BLaER1 treated with 17β-estradiol and CSF1 and Interleukin-3, amounts not matched to agents 10 nM and 100 nM (cell line): ENCODE results near the gene MAN1C1.

ENCODE experiments used
- H3K27ac ChIP-seq, 11 experiments: shearing (Covaris generic); formaldehyde crosslinking; 2 replicates each; pipeline ENCODE4 v1.8.1; 2022
- H3K27me3 ChIP-seq, 11 experiments: shearing (Covaris generic); formaldehyde crosslinking; 2 replicates each; pipeline ENCODE4 v1.8.1; 2022
- H3K36me3 ChIP-seq, 11 experiments: shearing (Covaris generic); formaldehyde crosslinking; 2 replicates each; pipeline ENCODE4 v1.8.1; 2022
- H3K4me1 ChIP-seq, 10 experiments: shearing (Covaris generic); formaldehyde crosslinking; 2 replicates each; pipeline ENCODE4 v1.8.1; 2022
- H3K4me2 ChIP-seq, 11 experiments: shearing (Covaris generic); formaldehyde crosslinking; 2 replicates each; pipeline ENCODE4 v1.8.1; 2022
- H3K4me3 ChIP-seq, 10 experiments: shearing (Covaris generic); formaldehyde crosslinking; 2 replicates each; pipeline ENCODE4 v1.8.1; 2022
- H3K9ac ChIP-seq, 11 experiments: shearing (Covaris generic); formaldehyde crosslinking; 2 replicates each; pipeline ENCODE4 v1.8.1; 2022
- H3K9me3 ChIP-seq, 11 experiments: shearing (Covaris generic); formaldehyde crosslinking; replicated peaks in 1 of 11; 2 replicates each; pipeline ENCODE4 v1.8.1; 2022
- H4K20me1 ChIP-seq, 11 experiments: shearing (Covaris generic); formaldehyde crosslinking; 2 replicates each; pipeline ENCODE4 v1.8.1; 2022
- Cebpa-rat ChIP-seq, 11 experiments: shearing (Covaris generic); IDR thresholded peaks; 2 replicates each; pipeline ENCODE4 v1.8.1; 2022

Gene MAN1C1

DNA sequence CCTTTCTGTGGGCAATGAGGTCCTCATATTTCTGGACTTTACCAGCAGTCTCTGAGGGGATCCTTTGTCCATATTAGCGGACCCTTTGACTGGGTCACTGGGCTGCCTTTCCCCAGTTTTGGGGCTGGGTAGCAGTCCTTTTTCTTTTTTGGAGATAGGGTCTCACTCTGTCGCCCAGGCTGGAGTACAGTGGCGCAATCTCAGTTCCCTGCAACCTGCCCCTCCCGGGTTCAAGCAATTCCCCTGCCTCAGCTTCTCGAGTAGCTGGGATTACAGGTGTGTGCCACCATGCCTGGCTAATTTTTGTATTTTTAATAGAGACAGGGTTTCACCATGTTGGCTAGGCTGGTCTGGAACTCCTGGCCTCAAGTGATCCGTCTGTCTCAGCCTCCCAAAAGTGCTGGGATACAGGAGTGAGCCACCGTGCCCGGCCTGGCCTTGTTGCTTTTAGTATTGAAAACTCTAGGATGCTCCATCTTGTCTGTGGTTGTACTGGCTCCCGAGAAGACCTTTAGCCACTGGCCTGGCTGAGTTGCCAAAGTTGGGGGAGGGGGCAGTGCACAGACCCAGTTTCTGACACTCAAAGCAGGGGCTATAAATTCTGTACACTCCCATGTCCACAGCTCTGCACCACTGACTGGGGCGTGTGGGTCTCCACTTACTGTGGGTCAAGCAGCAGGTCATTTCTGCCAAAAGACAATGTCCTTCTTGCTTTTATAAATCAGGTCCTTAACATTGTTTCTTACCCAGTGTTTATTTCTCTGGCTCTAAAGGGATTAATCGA, 33.1 kb downstream of the MAN1C1 start:
- Histone ChIP-seq H3K9ac (no peak overlapping the region), H3K27ac (no peak overlapping the region), H3K4me3 (no peak overlapping the region), H3K4me2 (peak overlapping the region in 1 of 11 experiments; percentile 1; a peak in 1 of 22 replicates), H3K9me3 (no peaks in the 10 kb centered on the region), H3K36me3 (no peaks in the 10 kb centered on the region), H4K20me1 (peaks cover 9 to 89% (median 29%) of the 10 kb centered on the region in 11 experiments; a peak in 16 of 22 replicates), H3K4me1 (peaks cover 0 to 53% (median 31%) of the 10 kb centered on the region in 10 experiments; a peak in 17 of 20 replicates), H3K27me3 (peaks cover 36 to 100% (median 71%) of the 10 kb centered on the region in 11 experiments)
- TF ChIP-seq Cebpa-rat (IDR thresholded peaks at IDR 0.05) = no peak

DNA sequence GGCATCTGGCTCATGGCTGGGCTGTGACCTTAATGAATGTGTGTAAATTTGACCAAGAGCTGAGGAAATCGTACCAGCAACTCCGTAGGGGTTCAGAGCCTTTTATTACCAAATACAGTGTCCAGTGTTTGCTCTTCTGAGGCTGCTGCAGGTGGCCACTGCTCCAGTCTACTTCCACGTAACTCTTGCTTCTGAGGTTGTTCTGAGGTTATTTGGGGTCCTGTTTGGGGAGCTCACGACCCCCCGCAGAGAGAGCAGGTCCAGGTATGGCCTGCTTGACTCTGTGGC, 33.6 kb downstream of the MAN1C1 start:
- H3K4me1 ChIP-seq = peaks cover 0 to 58% (median 31%) of the 10 kb centered on the region in 10 experiments; a peak in 17 of 20 replicates
- H3K27ac ChIP-seq = no peak overlapping the region
- H4K20me1 ChIP-seq = peaks cover 7 to 85% (median 24%) of the 10 kb centered on the region in 11 experiments; a peak in 16 of 22 replicates
- no peak overlapping the region for H3K9ac ChIP-seq
- no peak for TF ChIP-seq Cebpa-rat (IDR thresholded peaks at IDR 0.05)
- H3K9me3 ChIP-seq = no peaks in the 10 kb centered on the region
- H3K4me2 ChIP-seq = no peak overlapping the region
- H3K27me3 ChIP-seq = peaks cover 30 to 100% (median 65%) of the 10 kb centered on the region in 11 experiments
- no peaks in the 10 kb centered on the region for H3K36me3 ChIP-seq
- H3K4me3 ChIP-seq = no peak overlapping the region

GRCh38 chr1:25651036-25651640, 34.5 kb downstream of the MAN1C1 start:
- no peaks in the 10 kb centered on the region for H3K9me3 ChIP-seq
- H3K4me2 ChIP-seq = peak overlapping the region in 6 of 11 experiments; percentile 38 to 70 (median 56); a peak in 12 of 22 replicates
- no peak overlapping the region for H3K4me3 ChIP-seq
- peaks cover 0 to 59% (median 29%) of the 10 kb centered on the region in 10 experiments; a peak in 17 of 20 replicates for H3K4me1 ChIP-seq
- TF ChIP-seq Cebpa-rat (IDR thresholded peaks at IDR 0.05) = no peak
- peaks cover 21 to 97% (median 56%) of the 10 kb centered on the region in 11 experiments for H3K27me3 ChIP-seq
- H3K9ac ChIP-seq = no peak overlapping the region
- H4K20me1 ChIP-seq = peaks cover under 1 to 82% (median 15%) of the 10 kb centered on the region in 11 experiments; a peak in 16 of 22 replicates
- no peak overlapping the region for H3K27ac ChIP-seq
- H3K36me3 ChIP-seq = no peaks in the 10 kb centered on the region

DNA sequence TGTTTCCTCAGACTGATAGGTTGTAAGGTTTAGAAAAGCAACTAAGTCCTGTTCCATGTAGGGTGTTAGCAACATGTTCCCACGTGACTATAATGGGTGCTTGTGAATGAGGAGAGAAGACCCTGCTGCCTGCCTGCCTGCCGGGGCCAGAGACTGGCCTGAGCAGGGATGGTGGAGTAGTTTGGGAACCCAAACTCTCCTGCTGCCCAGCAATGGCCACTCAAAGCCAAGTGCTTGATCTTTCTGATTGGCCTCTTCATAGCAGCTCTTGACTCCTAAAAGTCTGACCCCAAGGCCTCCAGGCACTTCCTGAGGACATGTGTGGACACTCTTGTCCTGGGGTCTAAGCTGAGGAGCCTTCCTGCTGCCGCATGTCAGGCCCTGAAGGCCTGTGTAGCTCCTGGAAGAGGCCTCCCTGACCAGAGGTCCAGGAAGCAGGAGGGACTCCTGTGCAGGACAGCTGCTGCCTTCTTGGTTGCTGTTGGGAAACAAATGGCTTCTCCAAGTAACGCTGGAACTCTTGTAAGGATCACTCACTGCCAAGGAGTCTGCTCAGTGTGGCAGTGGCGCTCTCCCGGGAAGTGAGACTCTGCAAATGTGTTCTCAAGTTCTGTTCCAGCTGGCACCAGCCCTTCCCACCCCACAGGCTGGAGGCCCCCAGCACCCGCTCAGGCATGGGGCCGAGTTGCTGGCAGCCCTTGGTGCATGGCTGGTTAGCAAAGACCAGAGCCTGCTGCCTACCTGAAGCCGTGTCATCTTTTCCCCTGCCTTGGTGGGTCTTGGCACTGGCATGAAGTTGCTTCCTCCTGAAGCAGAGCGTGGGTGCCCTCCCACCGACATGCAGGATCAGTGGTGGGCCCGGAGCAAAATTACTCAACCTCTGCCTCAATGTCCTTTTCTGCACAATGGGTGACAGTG, 35.5 kb downstream of the MAN1C1 start:
- H3K9me3 ChIP-seq = no peaks in the 10 kb centered on the region
- peak overlapping the region in 8 of 11 experiments; percentile 27 to 75 (median 55); a peak in 13 of 22 replicates for H3K4me2 ChIP-seq
- H3K4me3 ChIP-seq = no peak overlapping the region
- H3K27me3 ChIP-seq = peaks cover 12 to 87% (median 47%) of the 10 kb centered on the region in 11 experiments; a peak in 20 of 22 replicates
- peaks cover 0 to 76% (median 14%) of the 10 kb centered on the region in 11 experiments; a peak in 11 of 22 replicates for H4K20me1 ChIP-seq
- H3K4me1 ChIP-seq = peaks cover 4 to 66% (median 37%) of the 10 kb centered on the region in 10 experiments
- TF ChIP-seq Cebpa-rat (IDR thresholded peaks at IDR 0.05) = no peak
- no peak overlapping the region for H3K27ac ChIP-seq
- H3K36me3 ChIP-seq = no peaks in the 10 kb centered on the region
- no peak overlapping the region for H3K9ac ChIP-seq

DNA sequence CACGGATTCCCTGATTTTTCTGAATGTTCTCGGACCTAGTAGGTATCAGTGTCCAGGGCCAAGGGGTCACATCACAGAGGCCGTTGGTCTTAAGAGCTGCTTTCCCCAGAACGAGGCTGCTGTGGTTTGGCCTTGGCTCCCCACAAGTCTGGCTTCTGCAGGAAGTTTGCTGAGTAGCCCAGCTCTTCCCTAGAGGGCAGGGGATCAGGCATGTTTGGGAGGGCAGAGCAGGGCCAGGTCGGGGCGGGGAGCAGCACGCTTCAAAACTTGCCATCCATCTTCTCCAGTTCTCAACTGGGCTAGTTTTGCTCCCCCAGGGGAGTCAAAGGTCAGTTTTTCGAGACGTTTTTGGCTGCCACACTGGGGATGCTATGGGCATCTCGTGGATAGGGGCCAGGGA, 37.0 kb downstream of the MAN1C1 start:
- Histone ChIP-seq H3K36me3 (no peaks in the 10 kb centered on the region), H3K4me3 (no peak overlapping the region), H4K20me1 (peaks cover 0 to 74% (median 10%) of the 10 kb centered on the region in 11 experiments; a peak in 11 of 22 replicates), H3K9ac (no peak overlapping the region), H3K4me1 (peaks cover 19 to 81% (median 52%) of the 10 kb centered on the region in 10 experiments), H3K27ac (no peak overlapping the region), H3K4me2 (peak overlapping the region in 9 of 11 experiments; percentile 29 to 75 (median 66); a peak in 17 of 22 replicates), H3K27me3 (peaks cover 0 to 72% (median 32%) of the 10 kb centered on the region in 11 experiments; a peak in 17 of 22 replicates), H3K9me3 (no peaks in the 10 kb centered on the region)
- TF ChIP-seq Cebpa-rat (IDR thresholded peaks at IDR 0.05) = no peak

DNA sequence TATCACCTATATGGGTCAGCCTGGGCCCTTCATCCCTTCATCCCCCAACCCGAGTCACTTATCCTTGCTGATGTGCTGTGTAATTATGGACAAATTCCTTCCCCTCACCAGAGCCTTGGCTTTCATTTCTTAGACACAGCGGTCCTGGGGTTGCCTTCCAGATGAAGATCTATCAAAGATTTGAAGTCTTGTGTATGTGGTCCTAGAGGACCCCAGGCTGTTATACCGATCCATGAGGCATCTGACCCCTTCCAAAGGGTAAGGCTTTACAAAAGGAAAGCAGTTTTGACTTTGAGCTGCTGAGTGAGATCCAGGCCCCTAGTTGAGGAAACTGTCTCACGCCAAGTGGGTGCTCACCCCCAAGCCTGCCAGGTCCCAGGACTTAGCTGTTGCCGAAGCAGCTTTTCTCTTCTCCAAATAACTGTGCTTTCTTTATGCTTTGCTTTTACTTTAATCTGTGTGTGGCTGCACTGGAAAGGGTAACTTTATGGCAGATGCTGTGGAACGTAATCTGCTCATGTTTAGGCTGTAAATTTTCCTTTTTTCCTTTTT, 37.6 kb downstream of the MAN1C1 start:
- peaks cover 25 to 83% (median 58%) of the 10 kb centered on the region in 10 experiments for H3K4me1 ChIP-seq
- no peaks in the 10 kb centered on the region for H3K36me3 ChIP-seq
- H3K27me3 ChIP-seq = peaks cover 0 to 69% (median 26%) of the 10 kb centered on the region in 11 experiments; a peak in 16 of 22 replicates
- H4K20me1 ChIP-seq = peaks cover 0 to 76% (median 10%) of the 10 kb centered on the region in 11 experiments; a peak in 11 of 22 replicates
- H3K9ac ChIP-seq = no peak overlapping the region
- H3K4me3 ChIP-seq = no peak overlapping the region
- no peaks in the 10 kb centered on the region for H3K9me3 ChIP-seq
- H3K27ac ChIP-seq = no peak overlapping the region
- no peak for TF ChIP-seq Cebpa-rat (IDR thresholded peaks at IDR 0.05)
- H3K4me2 ChIP-seq = peak overlapping the region in 8 of 11 experiments; percentile 42 to 75 (median 66); a peak in 14 of 22 replicates

DNA sequence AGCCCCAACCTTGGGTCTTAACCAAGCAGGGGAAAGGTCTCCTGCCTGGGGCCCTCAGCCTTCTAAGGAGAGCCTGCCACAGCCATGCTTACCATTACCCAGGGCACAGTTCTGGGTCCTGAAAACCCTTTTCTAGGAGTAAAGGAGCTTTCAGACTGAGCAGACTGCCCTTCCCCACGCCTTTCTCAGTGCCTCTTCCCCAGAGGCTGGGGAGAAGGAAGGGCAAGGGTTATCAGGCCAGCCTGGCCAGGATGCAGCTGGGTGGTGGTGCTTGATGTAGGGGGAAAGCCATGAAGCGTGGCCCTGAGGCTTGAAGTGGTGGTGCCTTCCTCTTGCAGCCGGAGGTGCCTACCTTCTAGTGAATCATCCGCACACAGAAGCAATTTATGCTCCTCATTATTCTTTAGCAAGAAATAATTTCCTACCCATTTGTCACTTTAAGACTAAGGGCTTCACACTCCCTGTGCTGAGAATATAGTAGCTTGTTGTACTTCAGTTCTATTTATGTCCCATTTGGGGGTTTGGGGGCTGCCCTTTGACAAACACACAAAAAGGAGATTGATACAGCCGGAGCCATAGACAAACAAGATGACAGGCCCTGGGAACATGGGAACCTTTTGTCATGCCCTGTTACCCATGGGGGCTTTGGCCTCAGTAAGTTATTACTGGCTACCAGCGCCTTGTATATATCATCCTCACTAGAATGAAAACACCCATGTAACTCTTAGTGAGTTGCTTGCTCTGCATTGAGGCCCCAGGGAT, 40.7 kb downstream of the MAN1C1 start:
- Histone ChIP-seq H3K4me3 (peak overlapping the region in 3 of 10 experiments; percentile 4 to 14 (median 5); a peak in 2 of 20 replicates), H3K4me1 (peaks cover 31 to 94% (median 71%) of the 10 kb centered on the region in 10 experiments), H3K4me2 (peak overlapping the region; percentile 28 to 95 (median 84); a peak in 21 of 22 replicates), H3K27ac (peak overlapping the region in 5 of 11 experiments; percentile 44 to 76 (median 69); a peak in 10 of 22 replicates), H3K27me3 (peaks cover 0 to 38% (median 4%) of the 10 kb centered on the region in 11 experiments; a peak in 10 of 22 replicates), H3K9ac (peak overlapping the region in 4 of 11 experiments; percentile 16 to 58 (median 50); a peak in 5 of 22 replicates), H3K9me3 (no peaks in the 10 kb centered on the region), H3K36me3 (no peaks in the 10 kb centered on the region), H4K20me1 (peaks cover 0 to 49% (median 2%) of the 10 kb centered on the region in 11 experiments; a peak in 9 of 22 replicates)
- no peak for TF ChIP-seq Cebpa-rat (IDR thresholded peaks at IDR 0.05)
